Transverse colon (tissue), 4 donors: ENCODE data around the gene ATRN. TPM values are rescaled to one million over a fixed set of nuclear protein-coding genes. Genes with fewer than 3 reads are reported as not detected.

ENCODE experiments used
- DNase-seq: peaks from one replicate; pipeline ENCODE4 v3.0.0-alpha.2; 2019
- H3K27ac ChIP-seq, 4 donors: fragments of 200-600 bp; sonication (generic); 2 replicates each; pipeline ENCODE4 v1.5.1; 2016 to 2018; ENCODE audit warnings: inconsistent platforms in 4 of 4
- H3K27me3 ChIP-seq: fragments of 200-600 bp; sonication (generic); 2 replicates; pipeline ENCODE4 v1.5.1; 2017; ENCODE audit warnings: inconsistent platforms
- H3K36me3 ChIP-seq, 4 donors: fragments of 200-600 bp; sonication (generic); 2 replicates each; pipeline ENCODE4 v1.5.1; 2017 to 2019; ENCODE audit warnings: inconsistent platforms in 4 of 4
- H3K4me1 ChIP-seq, 4 donors: fragments of 200-600 bp; sonication (generic); 2 replicates each; pipeline ENCODE4 v1.5.1; 2017 to 2020; ENCODE audit warnings: inconsistent platforms in 4 of 4
- H3K4me3 ChIP-seq, 4 donors: fragments of 200-600 bp; sonication (generic); 1 replicate in 1 of 4; 2 replicates in 3 of 4; pipeline versions ENCODE4 v1.5.1 to v1.6.1; 2017 to 2019; ENCODE audit warnings: inconsistent platforms in 4 of 4
- H3K9me3 ChIP-seq, 2 donors: fragments of 200-600 bp; sonication (generic); 2 replicates each; pipeline ENCODE4 v1.5.1; 2017 to 2019; ENCODE audit warnings: inconsistent platforms in 2 of 2
- EP300 ChIP-seq: sonication (generic); formaldehyde crosslinking; IDR thresholded peaks from one replicate; pipeline ENCODE4 v1.6.1; 2017; ENCODE audit warnings: antibody characterized with exemption, low read depth
- POLR2A ChIP-seq: fragments of 450-650 bp; IDR thresholded peaks from one replicate; pipeline ENCODE4 v1.6.1; 2016; ENCODE audit warnings: antibody characterized with exemption, mild to moderate bottlenecking, moderate library complexity
- POLR2AphosphoS5 ChIP-seq, 3 donors: sonication (generic); formaldehyde crosslinking; IDR thresholded peaks; one replicate each; pipeline ENCODE4 v1.6.1; 2016; ENCODE audit warnings: antibody characterized with exemption in 3 of 3
- WGBS, 2 donors: methylation state at CpG; one replicate each; pipeline ENCODE4 v1.1.5; 2018; ENCODE audit warnings: low coverage in 1 of 2; 5-methylcytosine and 5-hydroxymethylcytosine counted together
- in situ Hi-C, 4 donors: fragments of 200-750 bp; cut with MboI; loops; one replicate each; pipeline versions ENCODE4 v1.15.0 to v1.15.1; 2017; ENCODE audit warnings: low sequenced_read_pairs in 3 of 4, low pct_ligation_motif_present in 1 of 4, low pct_unique_long_range_greater_than_20kb in 1 of 4
- intact Hi-C: fragments of 100-400 bp; cut with DNase I; formaldehyde crosslinking; loops from one replicate; pipeline ENCODE4 v1.15.1; 2023; ENCODE audit warnings: low total_unique reads
- total RNA-seq, 4 donors: library from RNA; depleted of rRNA; stranded (reverse); fragments of >200 nt; gene quantifications; one replicate each; pipeline ENCODE4 v1.1.0, GENCODE V29; 2016
- TF ChIP-seq, protein P1 (sequence below), 5 experiments: fragments of 200-600 bp in 3 of 5; fragments of 450-650 bp in 2 of 5; sonication (generic) in 3 of 5; IDR thresholded peaks; 1 replicate in 2 of 5; 2 replicates in 3 of 5; pipeline ENCODE4 v1.5.1; 2016 to 2017; ENCODE audit warnings: antibody characterized with exemption in 5 of 5, inconsistent platforms in 3 of 5, mild to moderate bottlenecking in 2 of 5, moderate library complexity in 1 of 5

ATRN gene
- total RNA-seq, 4 donors from 2014 or later = 6.8 to 24.7 (median 15.9) TPM

DNA sequence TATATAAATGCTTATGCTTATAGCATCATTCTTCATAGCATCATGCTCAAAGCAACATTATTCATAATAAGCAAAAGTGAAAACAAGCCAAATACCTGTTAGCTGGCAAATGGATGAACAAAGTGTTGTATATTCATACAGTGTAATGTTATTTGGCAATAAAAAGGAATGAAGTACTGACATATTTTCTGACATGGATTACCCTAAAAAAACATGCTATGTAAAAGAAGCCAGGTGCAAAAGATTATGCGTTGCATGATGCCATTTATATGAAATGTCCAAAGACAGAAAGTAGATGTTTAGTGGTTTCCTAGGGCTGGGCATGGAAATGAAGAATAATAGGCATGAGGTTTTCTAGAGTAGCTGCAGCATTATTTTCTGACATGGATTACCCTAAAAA is 115.3 kb downstream of the ATRN start:
- Histone ChIP-seq H3K9me3 (no peaks in the 10 kb centered on the region), H3K36me3 (peaks cover 0 to 44% (median 7%) of the 10 kb centered on the region in 4 donors)
- no peak for TF ChIP-seq POLR2A
- TF ChIP-seq POLR2AphosphoS5 (IDR thresholded peaks at IDR 0.05) = no peak
- TF ChIP-seq, protein P1, sequence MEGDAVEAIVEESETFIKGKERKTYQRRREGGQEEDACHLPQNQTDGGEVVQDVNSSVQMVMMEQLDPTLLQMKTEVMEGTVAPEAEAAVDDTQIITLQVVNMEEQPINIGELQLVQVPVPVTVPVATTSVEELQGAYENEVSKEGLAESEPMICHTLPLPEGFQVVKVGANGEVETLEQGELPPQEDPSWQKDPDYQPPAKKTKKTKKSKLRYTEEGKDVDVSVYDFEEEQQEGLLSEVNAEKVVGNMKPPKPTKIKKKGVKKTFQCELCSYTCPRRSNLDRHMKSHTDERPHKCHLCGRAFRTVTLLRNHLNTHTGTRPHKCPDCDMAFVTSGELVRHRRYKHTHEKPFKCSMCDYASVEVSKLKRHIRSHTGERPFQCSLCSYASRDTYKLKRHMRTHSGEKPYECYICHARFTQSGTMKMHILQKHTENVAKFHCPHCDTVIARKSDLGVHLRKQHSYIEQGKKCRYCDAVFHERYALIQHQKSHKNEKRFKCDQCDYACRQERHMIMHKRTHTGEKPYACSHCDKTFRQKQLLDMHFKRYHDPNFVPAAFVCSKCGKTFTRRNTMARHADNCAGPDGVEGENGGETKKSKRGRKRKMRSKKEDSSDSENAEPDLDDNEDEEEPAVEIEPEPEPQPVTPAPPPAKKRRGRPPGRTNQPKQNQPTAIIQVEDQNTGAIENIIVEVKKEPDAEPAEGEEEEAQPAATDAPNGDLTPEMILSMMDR (IDR thresholded peaks at IDR 0.05) = no peak
- TF ChIP-seq EP300 = no peak

DNA sequence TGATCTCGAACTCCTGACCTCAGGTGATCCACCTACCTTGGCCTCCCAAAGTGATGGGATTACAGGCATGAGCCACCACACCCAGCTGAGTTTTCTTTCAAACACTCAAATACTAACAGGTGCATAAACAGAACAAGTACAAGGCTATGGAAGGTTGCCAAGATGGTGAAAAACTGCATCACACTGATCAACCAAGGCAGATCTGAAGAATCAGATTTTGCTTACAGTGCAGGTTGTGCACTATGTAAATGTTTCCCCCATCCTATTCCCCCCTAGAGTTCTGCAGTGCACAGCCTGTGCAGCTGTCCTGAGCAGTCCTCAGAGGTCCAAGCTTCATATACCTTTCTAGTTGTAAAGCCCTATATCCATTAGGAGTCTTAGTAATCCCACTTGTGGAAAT is 119.3 kb downstream of the ATRN start:
- in situ Hi-C loops = no loop called here
- WGBS, 2 donors = 86% methylated on average over 1 of the region's 1 CpG; no CpG with 5 or more reads in 1 of the 2 donors

More for the DNA sequence above, 115.3 kb downstream of the ATRN start:
- DNase-seq = no peak
- intact Hi-C loops (no loop called here), in situ Hi-C loops (no loop called here)
- H3K4me3 ChIP-seq = no peak overlapping the region
- H3K4me1 ChIP-seq = no peaks in the 10 kb centered on the region
- H3K27ac ChIP-seq = no peak overlapping the region
- H3K27me3 ChIP-seq = no peaks in the 10 kb centered on the region
- 98 to 100% methylated on average over 1 of the region's 1 CpG for WGBS, 2 donors

DNA sequence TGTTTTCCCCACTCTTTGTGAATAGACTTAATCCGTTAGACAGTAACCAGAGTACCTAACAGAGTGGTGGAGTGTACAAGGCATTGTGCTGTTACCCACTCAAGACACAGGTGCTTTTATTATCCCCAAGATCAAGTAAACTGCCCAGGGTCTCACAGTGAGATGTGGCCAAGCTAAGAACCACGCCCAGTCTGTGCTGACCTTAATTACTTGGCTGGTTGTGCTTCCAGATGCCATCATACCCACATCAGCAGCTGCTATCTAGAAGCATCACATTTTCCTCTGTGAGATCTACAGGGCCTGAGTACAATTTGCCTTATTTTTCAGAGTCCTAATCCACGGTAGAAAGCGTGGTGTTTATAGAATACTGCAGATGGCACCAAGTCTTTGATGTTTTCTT is 122.1 kb downstream of the ATRN start:
- H3K36me3 ChIP-seq = peaks cover 0 to 24% (median 9%) of the 10 kb centered on the region in 4 donors
- H3K4me3 ChIP-seq = no peak overlapping the region
- no peak overlapping the region for H3K27ac ChIP-seq
- intact Hi-C loops (no loop called here), in situ Hi-C loops (no loop called here)
- TF ChIP-seq POLR2A (no peak), POLR2AphosphoS5 (IDR thresholded peaks at IDR 0.05) (no peak), EP300 (no peak)
- TF ChIP-seq, protein P1 (IDR thresholded peaks at IDR 0.05) = no peak
- DNase-seq = no peak
- no peaks in the 10 kb centered on the region for H3K9me3 ChIP-seq
- H3K27me3 ChIP-seq = no peaks in the 10 kb centered on the region
- no peaks in the 10 kb centered on the region for H3K4me1 ChIP-seq
- 92 to 100% methylated on average over 2 to 4 of the region's 4 CpGs for WGBS, 2 donors

More for the DNA sequence above, 119.3 kb downstream of the ATRN start:
- intact Hi-C loops = no loop called here
- Histone ChIP-seq H3K36me3 (peaks cover 0 to 32% (median 8%) of the 10 kb centered on the region in 4 donors), H3K27me3 (no peaks in the 10 kb centered on the region), H3K27ac (no peak overlapping the region), H3K4me1 (no peaks in the 10 kb centered on the region), H3K4me3 (no peak overlapping the region), H3K9me3 (no peaks in the 10 kb centered on the region)
- DNase-seq = no peak
- TF ChIP-seq POLR2AphosphoS5 (IDR thresholded peaks at IDR 0.05) (no peak), EP300 (no peak), POLR2A (no peak)
- TF ChIP-seq, protein P1 (IDR thresholded peaks at IDR 0.05) = no peak

DNA sequence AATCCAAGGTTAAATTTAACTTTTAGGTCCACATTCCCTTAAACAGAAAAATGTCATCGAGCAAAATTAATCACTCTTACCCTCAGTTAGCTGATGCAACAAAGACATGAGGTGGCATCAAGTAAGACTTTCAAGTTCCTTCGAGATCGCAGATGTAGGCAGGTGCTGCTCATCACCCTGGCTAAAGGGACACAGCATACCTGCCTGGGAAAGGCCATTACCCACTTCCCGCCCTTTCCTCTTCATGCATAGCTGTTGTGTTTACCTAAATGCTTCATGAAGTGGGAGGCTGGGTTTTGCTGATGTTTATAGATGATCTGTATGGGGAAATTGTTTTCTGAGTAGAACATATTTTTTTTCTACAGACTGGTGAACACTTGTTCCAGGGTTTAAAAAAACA is 124.7 kb downstream of the ATRN start:
- DNase-seq = no peak
- H3K27me3 ChIP-seq = no peaks in the 10 kb centered on the region
- no peaks in the 10 kb centered on the region for H3K9me3 ChIP-seq
- intact Hi-C loops = no loop called here
- no peaks in the 10 kb centered on the region for H3K4me1 ChIP-seq
- no peak overlapping the region for H3K4me3 ChIP-seq
- no peak overlapping the region for H3K27ac ChIP-seq
- in situ Hi-C loops = no loop called here
- WGBS, 2 donors = 89 to 96% methylated on average over 4 of the region's 4 CpGs
- H3K36me3 ChIP-seq = peaks cover 0 to 39% (median 14%) of the 10 kb centered on the region in 4 donors
- TF ChIP-seq POLR2A (no peak), POLR2AphosphoS5 (IDR thresholded peaks at IDR 0.05) (no peak), EP300 (no peak)
- TF ChIP-seq, protein P1 (IDR thresholded peaks at IDR 0.05) = no peak
